Esophagus muscularis mucosa (tissue), 4 donors: ENCODE measurements around the gene FAM118B.

Experiments
- EP300 ChIP-seq: sonication (generic); formaldehyde crosslinking; IDR thresholded peaks from one replicate; pipeline ENCODE4 v1.6.1; 2017; ENCODE audit warnings: antibody characterized with exemption
- POLR2AphosphoS5 ChIP-seq, 2 donors: sonication (generic); formaldehyde crosslinking; IDR thresholded peaks; one replicate each; pipeline ENCODE4 v1.6.1; 2017; ENCODE audit warnings: antibody characterized with exemption in 2 of 2
- TF ChIP-seq, protein P1 (sequence below), 3 experiments: fragments of 200-600 bp in 2 of 3; fragments of 450-650 bp in 1 of 3; sonication (generic) in 2 of 3; IDR thresholded peaks; one replicate each; pipeline ENCODE4 v1.5.1; 2017 to 2019; ENCODE audit warnings: antibody characterized with exemption in 3 of 3, mild to moderate bottlenecking in 2 of 3, moderate library complexity in 1 of 3

DNA sequence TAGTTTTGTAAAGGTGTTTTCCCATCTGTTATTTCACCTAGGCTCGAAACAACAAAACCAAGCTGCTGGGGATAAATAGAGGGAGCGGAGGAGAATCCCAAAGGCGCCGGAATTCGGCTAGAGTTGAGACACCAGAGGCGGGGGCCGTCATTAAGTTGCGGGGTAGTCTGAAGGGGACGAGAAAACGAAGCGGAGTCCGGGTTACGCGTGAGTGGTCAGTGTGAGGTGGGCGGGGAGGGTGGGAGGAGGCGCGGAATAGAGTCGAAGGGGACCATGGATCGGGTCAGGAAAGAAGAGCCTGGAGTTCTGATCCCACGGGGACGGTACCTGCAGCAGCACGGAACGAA is 56.8 kb downstream of the FAM118B start:
- no peak for TF ChIP-seq POLR2AphosphoS5 (IDR thresholded peaks at IDR 0.05)
- TF ChIP-seq, protein P1, sequence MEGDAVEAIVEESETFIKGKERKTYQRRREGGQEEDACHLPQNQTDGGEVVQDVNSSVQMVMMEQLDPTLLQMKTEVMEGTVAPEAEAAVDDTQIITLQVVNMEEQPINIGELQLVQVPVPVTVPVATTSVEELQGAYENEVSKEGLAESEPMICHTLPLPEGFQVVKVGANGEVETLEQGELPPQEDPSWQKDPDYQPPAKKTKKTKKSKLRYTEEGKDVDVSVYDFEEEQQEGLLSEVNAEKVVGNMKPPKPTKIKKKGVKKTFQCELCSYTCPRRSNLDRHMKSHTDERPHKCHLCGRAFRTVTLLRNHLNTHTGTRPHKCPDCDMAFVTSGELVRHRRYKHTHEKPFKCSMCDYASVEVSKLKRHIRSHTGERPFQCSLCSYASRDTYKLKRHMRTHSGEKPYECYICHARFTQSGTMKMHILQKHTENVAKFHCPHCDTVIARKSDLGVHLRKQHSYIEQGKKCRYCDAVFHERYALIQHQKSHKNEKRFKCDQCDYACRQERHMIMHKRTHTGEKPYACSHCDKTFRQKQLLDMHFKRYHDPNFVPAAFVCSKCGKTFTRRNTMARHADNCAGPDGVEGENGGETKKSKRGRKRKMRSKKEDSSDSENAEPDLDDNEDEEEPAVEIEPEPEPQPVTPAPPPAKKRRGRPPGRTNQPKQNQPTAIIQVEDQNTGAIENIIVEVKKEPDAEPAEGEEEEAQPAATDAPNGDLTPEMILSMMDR (IDR thresholded peaks at IDR 0.05): no peak
- TF ChIP-seq EP300: no peak
